GM18505 (cell line): ENCODE data around the gene PILRB.
"Not testable (repeated sequence)": the region's sequence is repeated elsewhere in the genome, so short reads cannot be mapped to it uniquely, and the experiment has no call there.

Experiments used
- ATAC-seq: cut with Tn5 transposase; IDR thresholded peaks from one replicate; pipeline ENCODE4 v1.9.1; 2021; ENCODE audit not compliant: unreplicated experiment
- POLR2A ChIP-seq: IDR thresholded peaks from 4 replicates; pipeline ENCODE4 v1.6.1; 2011; ENCODE audit warnings: borderline replicate concordance; ENCODE audit not compliant: insufficient read depth, insufficient read length; ENCODE audit errors: extremely low read depth

PILRB gene

GRCh38 chr7:100358027-100358856, at the start of gene PILRB:
Gene PILRB (plus strand): TSS chr7:100358117. CDS start chr7:100358303, 186 bp downstream.
- no peak for TF ChIP-seq POLR2A
- no peak for ATAC-seq

GRCh38 chr7:100318329-100318728, 39.6 kb upstream of the PILRB start:
- not testable (repeated sequence) for ATAC-seq

DNA sequence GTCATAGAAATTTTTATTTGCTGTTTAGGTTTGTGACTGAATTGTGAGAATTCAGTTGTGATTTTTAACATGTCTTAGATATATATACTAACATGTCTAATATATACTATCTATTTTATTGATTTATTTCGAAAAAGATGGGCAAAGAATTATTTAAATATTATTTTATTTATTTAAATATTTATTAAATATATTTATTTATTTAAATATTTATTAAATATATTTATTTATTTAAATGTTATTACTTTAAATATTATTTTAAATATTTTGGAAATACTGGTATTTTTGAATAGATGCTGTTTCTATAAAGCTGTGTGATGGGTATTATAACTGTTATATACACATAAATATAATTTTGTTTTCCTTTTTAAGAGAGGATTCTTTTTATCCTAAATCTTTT, 36.3 kb upstream of the PILRB start:
- ATAC-seq: not testable (repeated sequence)

GRCh38 chr7:100324194-100324593, 33.7 kb upstream of the PILRB start:
- ATAC-seq: not testable (repeated sequence)

GRCh38 chr7:100325671-100326070, 32.2 kb upstream of the PILRB start:
- ATAC-seq: not testable (repeated sequence)

DNA sequence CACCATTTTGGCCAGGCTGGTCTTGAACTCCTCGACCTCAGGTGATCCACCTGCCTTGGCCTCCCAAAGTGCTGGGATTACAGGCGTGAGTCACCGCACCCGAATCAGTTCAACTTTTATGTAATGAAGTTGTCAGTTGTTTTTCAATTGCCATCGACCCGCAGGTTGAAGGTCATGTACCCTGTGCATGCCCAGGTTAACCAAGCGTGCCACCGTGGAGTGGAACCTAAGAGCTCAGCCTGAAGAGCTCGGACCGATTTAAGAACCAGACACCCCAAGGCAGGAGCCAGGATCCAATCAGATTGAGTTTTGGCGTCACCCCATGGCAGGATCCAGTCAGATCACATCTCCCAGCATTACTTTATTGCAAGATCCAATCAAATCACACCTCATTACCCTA, 31.0 kb upstream of the PILRB start:
- ATAC-seq: not testable (repeated sequence)

DNA sequence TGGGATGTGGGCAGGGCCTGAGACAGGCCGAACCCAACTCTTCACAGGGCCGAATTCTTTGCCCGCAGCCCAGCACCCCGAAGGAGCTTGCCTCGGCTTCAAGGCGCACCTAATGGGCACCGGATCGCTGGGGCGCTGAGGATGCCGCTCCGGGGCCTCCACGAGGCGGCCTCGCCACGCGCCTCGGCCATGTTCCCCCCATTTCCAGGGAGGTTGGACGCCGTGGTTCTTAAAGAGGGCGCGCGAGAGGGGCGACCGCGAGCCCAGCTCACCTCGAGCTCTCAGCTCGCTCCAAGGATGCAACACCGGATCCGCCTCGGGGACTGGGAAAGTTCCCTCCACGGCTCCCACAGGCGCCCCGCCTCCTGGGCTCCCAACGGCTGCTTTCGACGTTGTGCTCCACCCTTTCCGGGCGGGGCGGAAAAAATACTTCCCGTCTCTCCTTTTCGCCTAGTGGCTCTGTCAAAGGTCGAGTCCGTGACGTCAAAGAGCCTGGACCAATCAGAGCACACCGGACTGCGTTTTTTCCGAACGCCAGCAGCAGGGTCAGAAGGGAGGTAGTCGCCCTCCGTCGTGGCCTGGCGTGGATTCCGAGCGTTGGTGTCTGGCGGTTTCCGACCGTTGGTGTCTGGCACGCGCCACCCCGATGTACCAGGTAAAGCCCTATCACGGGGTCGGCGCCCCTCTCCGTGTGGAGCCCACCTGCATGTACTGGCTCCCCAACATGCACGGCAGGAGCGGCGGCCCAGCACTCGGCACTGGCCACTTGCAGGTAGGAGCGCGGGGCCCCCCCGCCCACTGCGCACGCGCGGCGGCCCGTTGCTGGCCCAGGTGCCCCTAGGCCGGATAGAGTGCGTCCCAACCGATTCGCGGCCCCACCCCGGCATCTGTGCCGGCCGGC, 22.1 kb upstream of the PILRB start:
- peak; percentile 91 for TF ChIP-seq POLR2A
- ATAC-seq: peak; percentile 93

- not testable (repeated sequence) for ATAC-seq
Measured at GRCh38 chr7:100338083-100338696, 19.7 kb upstream of the PILRB start.

GRCh38 chr7:100341286-100341685, 16.6 kb upstream of the PILRB start:
- not testable (repeated sequence) for ATAC-seq

- TF ChIP-seq POLR2A: no peak
- ATAC-seq: no peak
Measured at GRCh38 chr7:100342765-100343164, 15.2 kb upstream of the PILRB start.

GRCh38 chr7:100344124-100344559, 13.8 kb upstream of the PILRB start:
- not testable (repeated sequence) for ATAC-seq

DNA sequence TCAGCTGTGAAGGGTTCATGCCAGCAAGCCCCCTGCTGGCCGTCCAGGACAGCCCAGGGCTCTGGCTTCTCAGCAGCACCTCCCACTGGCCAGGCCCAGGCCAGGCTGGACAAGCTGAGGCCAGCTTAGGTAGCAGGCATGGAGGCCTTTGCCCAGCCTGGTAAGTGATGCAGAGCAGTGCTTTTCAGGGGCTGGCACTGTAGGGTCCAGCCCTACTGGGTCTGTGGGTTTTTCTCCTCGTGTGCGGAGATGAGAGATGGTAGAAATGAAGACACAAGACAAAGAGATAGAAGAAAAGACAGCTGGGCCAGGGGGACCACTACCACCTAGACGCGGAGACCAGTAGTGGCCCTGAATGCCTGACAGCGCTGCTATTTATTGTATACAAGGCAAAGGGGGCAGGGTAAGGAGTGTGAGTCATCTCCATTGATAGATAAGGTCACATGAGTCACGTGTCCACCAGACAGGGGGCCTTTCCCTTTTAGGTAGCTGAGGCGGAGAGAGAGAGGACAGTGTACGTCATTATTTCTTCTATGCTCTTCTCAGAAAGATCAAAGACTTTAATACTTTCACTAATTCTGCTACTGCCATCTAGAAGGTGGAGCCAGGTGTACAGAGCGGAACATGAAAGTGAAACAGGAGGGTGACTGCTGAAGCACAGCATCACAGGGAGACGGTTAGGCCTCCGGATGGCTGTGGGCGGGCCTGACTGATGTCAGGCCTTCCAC, 13.2 kb upstream of the PILRB start:
- ATAC-seq: peak; percentile 84

- ATAC-seq: peak; percentile 8
Measured at GRCh38 chr7:100345288-100345672, 12.6 kb upstream of the PILRB start.

DNA sequence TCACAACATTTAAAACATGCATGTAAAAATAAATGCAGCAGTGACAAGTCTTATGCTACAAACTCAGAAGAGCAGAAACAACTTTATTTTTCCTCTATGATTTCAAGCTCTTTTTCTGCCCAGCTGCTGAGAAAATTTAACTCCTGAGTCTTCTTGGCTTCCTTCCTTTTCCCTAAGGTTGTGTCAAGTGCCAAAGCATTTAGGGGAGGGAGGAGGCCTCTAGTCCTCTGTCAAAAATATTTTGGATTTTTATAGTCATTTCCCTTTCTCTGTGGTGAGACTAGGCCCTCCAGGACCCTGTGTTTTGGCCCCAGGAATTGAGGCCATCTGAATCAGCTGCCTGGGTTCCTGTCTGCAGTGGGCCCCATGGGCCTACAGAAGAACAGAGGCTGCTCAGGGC, 11.0 kb upstream of the PILRB start:
- TF ChIP-seq POLR2A: no peak
- ATAC-seq: no peak
